ENCODE data around the gene DDIT3.
A peak's percentile ranks its signal among the peaks of the same experiment; 100 is the strongest.

Gene DDIT3

GRCh38 chr12:57485695-57486094, 34.6 kb downstream of the DDIT3 start:
- DNase-seq (ENCODE audit: low read depth) = no peak

- no peak for DNase-seq (ENCODE audit: low read depth)
Observed at GRCh38 chr12:57483466-57483865, 36.8 kb downstream of the DDIT3 start.

GRCh38 chr12:57481671-57482070, 38.6 kb downstream of the DDIT3 start:
- no peak for DNase-seq (ENCODE audit: low read depth)

GRCh38 chr12:57479376-57480115, 40.8 kb downstream of the DDIT3 start, which contains the start of gene ARHGAP9:
Gene ARHGAP9, minus strand, starts transcription at chr12:57479866. Its CDS starts 460 bp downstream, at chr12:57479406.
- DNase-seq (ENCODE audit: low read depth) = no peak

GRCh38 chr12:57479043-57479375, 41.3 kb downstream of the DDIT3 start:
- DNase-seq (ENCODE audit: low read depth) = no peak

- no peak for DNase-seq (ENCODE audit: low read depth)
Observed at GRCh38 chr12:57477710-57478681, 42.3 kb downstream of the DDIT3 start.

GRCh38 chr12:57476993-57477709, 43.2 kb downstream of the DDIT3 start:
- no peak for DNase-seq (ENCODE audit: low read depth)

- DNase-seq (ENCODE audit: low read depth) = peak; percentile 79
Observed at GRCh38 chr12:57476162-57476992, 43.9 kb downstream of the DDIT3 start.

GRCh38 chr12:57475271-57476161, 44.8 kb downstream of the DDIT3 start:
- no peak for DNase-seq (ENCODE audit: low read depth)

- no peak for DNase-seq (ENCODE audit: low read depth)
Observed at GRCh38 chr12:57474862-57475261, 45.5 kb downstream of the DDIT3 start.

GRCh38 chr12:57474430-57474829, 45.9 kb downstream of the DDIT3 start:
- no peak for DNase-seq (ENCODE audit: low read depth)

- no peak for DNase-seq (ENCODE audit: low read depth)
Observed at GRCh38 chr12:57473886-57474285, 46.4 kb downstream of the DDIT3 start.

- no peak for DNase-seq (ENCODE audit: low read depth)
Observed at GRCh38 chr12:57473392-57473791, 46.9 kb downstream of the DDIT3 start.

GRCh38 chr12:57472391-57472790, 47.9 kb downstream of the DDIT3 start:
- DNase-seq (ENCODE audit: low read depth) = no peak

GRCh38 chr12:57471661-57472060, 48.7 kb downstream of the DDIT3 start:
- no peak for DNase-seq (ENCODE audit: low read depth)

GRCh38 chr12:57470970-57471656, 49.2 kb downstream of the DDIT3 start:
- DNase-seq (ENCODE audit: low read depth) = no peak

GRCh38 chr12:57470286-57470969, 49.9 kb downstream of the DDIT3 start:
- DNase-seq (ENCODE audit: low read depth) = no peak

- DNase-seq (ENCODE audit: low read depth) = no peak
Observed at GRCh38 chr12:57469296-57470164, 50.8 kb downstream of the DDIT3 start.

Data from activated T-cell treated with anti-CD3 and anti-CD28 coated beads for 48 hours (primary cell).